Endothelial cell (in vitro differentiated cells): ENCODE data around the gene EPS8L2. TPM values are rescaled to one million over a fixed set of nuclear protein-coding genes. Genes with fewer than 3 reads are reported as not detected.

Experiments used
- DNase-seq: peaks from one replicate; pipeline ENCODE4 v3.0.0; 2021; ENCODE audit warnings: low spot score
- H3K27ac Mint-ChIP-seq: one replicate; pipeline ENCODE4 v1.8.0; 2021; ENCODE audit warnings: mixed read lengths, inconsistent platforms; ENCODE audit not compliant: unreplicated experiment
- H3K27me3 Mint-ChIP-seq: one replicate; pipeline ENCODE4 v1.8.0; 2021; ENCODE audit warnings: mild to moderate bottlenecking, moderate library complexity, mixed read lengths, inconsistent platforms; ENCODE audit not compliant: unreplicated experiment
- H3K36me3 Mint-ChIP-seq: one replicate; pipeline ENCODE4 v1.8.0; 2021; ENCODE audit warnings: mild to moderate bottlenecking, low read depth, mixed read lengths, inconsistent platforms; ENCODE audit not compliant: unreplicated experiment
- H3K4me1 Mint-ChIP-seq: one replicate; pipeline ENCODE4 v1.8.0; 2021; ENCODE audit warnings: mild to moderate bottlenecking, mixed read lengths, inconsistent platforms; ENCODE audit not compliant: unreplicated experiment
- H3K4me3 Mint-ChIP-seq: one replicate; pipeline ENCODE4 v1.8.0; 2021; ENCODE audit warnings: mild to moderate bottlenecking, mixed read lengths, inconsistent platforms; ENCODE audit not compliant: unreplicated experiment
- H3K9me3 Mint-ChIP-seq: one replicate; pipeline ENCODE4 v1.8.0; 2021; ENCODE audit warnings: mixed read lengths, inconsistent platforms; ENCODE audit not compliant: unreplicated experiment
- CTCF ChIP-seq: fragments of 200-600 bp; sonication (generic); IDR thresholded peaks from one replicate; pipeline ENCODE4 v1.5.0; 2021; ENCODE audit warnings: antibody characterized with exemption; ENCODE audit not compliant: unreplicated experiment
- total RNA-seq: library from RNA; stranded (reverse); fragmentation: NEBNext Ultra II Directional; extraction: Animal tissue kit (Norgen Biotek cat#: 25700); gene quantifications from one replicate; pipeline ENCODE4 v1.2.1, GENCODE V29; 2021; ENCODE audit not compliant: unreplicated experiment

EPS8L2 gene
- total RNA-seq, 1 donor from 2014 or later, result 8.0 TPM

GRCh38 chr11:749731-750130 lies 43.7 kb downstream of the EPS8L2 start:
- TF ChIP-seq CTCF, result no peak
- no peak overlapping the region for H3K4me3 Mint-ChIP-seq
- DNase-seq, result no peak
- H3K36me3 Mint-ChIP-seq, result no peaks in the 10 kb centered on the region
- H3K4me1 Mint-ChIP-seq, result peaks cover 5% of the 10 kb centered on the region
- peaks cover 4% of the 10 kb centered on the region for H3K27me3 Mint-ChIP-seq
- H3K9me3 Mint-ChIP-seq, result no peaks in the 10 kb centered on the region
- H3K27ac Mint-ChIP-seq, result no peak overlapping the region

GRCh38 chr11:760236-760635 lies 54.2 kb downstream of the EPS8L2 start:
- DNase-seq, result no peak
- Mint-ChIP-seq H3K27me3 (peaks cover 3% of the 10 kb centered on the region), H3K4me3 (no peak overlapping the region), H3K9me3 (no peaks in the 10 kb centered on the region), H3K27ac (no peak overlapping the region), H3K36me3 (peaks cover 22% of the 10 kb centered on the region), H3K4me1 (no peaks in the 10 kb centered on the region)
- no peak for TF ChIP-seq CTCF

GRCh38 chr11:761526-762108 lies 55.6 kb downstream of the EPS8L2 start:
- H3K27me3 Mint-ChIP-seq, result peaks cover 3% of the 10 kb centered on the region
- no peak for DNase-seq
- no peaks in the 10 kb centered on the region for H3K9me3 Mint-ChIP-seq
- no peak overlapping the region for H3K4me3 Mint-ChIP-seq
- no peak for TF ChIP-seq CTCF
- no peak overlapping the region for H3K27ac Mint-ChIP-seq
- no peaks in the 10 kb centered on the region for H3K4me1 Mint-ChIP-seq
- peaks cover 19% of the 10 kb centered on the region for H3K36me3 Mint-ChIP-seq

- DNase-seq, result no peak
- H3K4me1 Mint-ChIP-seq, result no peaks in the 10 kb centered on the region
- no peaks in the 10 kb centered on the region for H3K9me3 Mint-ChIP-seq
- no peak overlapping the region for H3K4me3 Mint-ChIP-seq
- peaks cover 3% of the 10 kb centered on the region for H3K27me3 Mint-ChIP-seq
- peaks cover 12% of the 10 kb centered on the region for H3K36me3 Mint-ChIP-seq
- no peak for TF ChIP-seq CTCF
- H3K27ac Mint-ChIP-seq, result no peak overlapping the region
These were observed 56.5 kb downstream of the EPS8L2 start for GRCh38 chr11:762421-763072.

GRCh38 chr11:763073-763463 lies 57.0 kb downstream of the EPS8L2 start:
- Mint-ChIP-seq H3K9me3 (no peaks in the 10 kb centered on the region), H3K27me3 (peaks cover 3% of the 10 kb centered on the region), H3K36me3 (peaks cover 10% of the 10 kb centered on the region), H3K4me1 (no peaks in the 10 kb centered on the region), H3K4me3 (no peak overlapping the region), H3K27ac (no peak overlapping the region)
- DNase-seq, result no peak
- TF ChIP-seq CTCF, result no peak
